Transverse colon (tissue), 4 donors: ENCODE measurements around the gene DLG2. TPM values are rescaled to one million over a fixed set of nuclear protein-coding genes. Genes with fewer than 3 reads are reported as not detected.

Experiments used
- DNase-seq: peaks from one replicate; pipeline ENCODE4 v3.0.0-alpha.2; 2019
- H3K27ac ChIP-seq, 4 donors: fragments of 200-600 bp; sonication (generic); 2 replicates each; pipeline ENCODE4 v1.5.1; 2016 to 2018; ENCODE audit warnings: inconsistent platforms in 4 of 4
- H3K27me3 ChIP-seq: fragments of 200-600 bp; sonication (generic); 2 replicates; pipeline ENCODE4 v1.5.1; 2017; ENCODE audit warnings: inconsistent platforms
- H3K36me3 ChIP-seq, 4 donors: fragments of 200-600 bp; sonication (generic); 2 replicates each; pipeline ENCODE4 v1.5.1; 2017 to 2019; ENCODE audit warnings: inconsistent platforms in 4 of 4
- H3K4me1 ChIP-seq, 4 donors: fragments of 200-600 bp; sonication (generic); 2 replicates each; pipeline ENCODE4 v1.5.1; 2017 to 2020; ENCODE audit warnings: inconsistent platforms in 4 of 4
- H3K4me3 ChIP-seq, 4 donors: fragments of 200-600 bp; sonication (generic); 1 replicate in 1 of 4; 2 replicates in 3 of 4; pipeline versions ENCODE4 v1.5.1 to v1.6.1; 2017 to 2019; ENCODE audit warnings: inconsistent platforms in 4 of 4
- H3K9me3 ChIP-seq, 2 donors: fragments of 200-600 bp; sonication (generic); 2 replicates each; pipeline ENCODE4 v1.5.1; 2017 to 2019; ENCODE audit warnings: inconsistent platforms in 2 of 2
- EP300 ChIP-seq: sonication (generic); formaldehyde crosslinking; IDR thresholded peaks from one replicate; pipeline ENCODE4 v1.6.1; 2017; ENCODE audit warnings: antibody characterized with exemption, low read depth
- POLR2A ChIP-seq: fragments of 450-650 bp; IDR thresholded peaks from one replicate; pipeline ENCODE4 v1.6.1; 2016; ENCODE audit warnings: antibody characterized with exemption, mild to moderate bottlenecking, moderate library complexity
- POLR2AphosphoS5 ChIP-seq, 3 donors: sonication (generic); formaldehyde crosslinking; IDR thresholded peaks; one replicate each; pipeline ENCODE4 v1.6.1; 2016; ENCODE audit warnings: antibody characterized with exemption in 3 of 3
- WGBS, 2 donors: methylation state at CpG; one replicate each; pipeline ENCODE4 v1.1.5; 2018; ENCODE audit warnings: low coverage in 1 of 2; 5-methylcytosine and 5-hydroxymethylcytosine counted together
- in situ Hi-C, 4 donors: fragments of 200-750 bp; cut with MboI; loops; one replicate each; pipeline versions ENCODE4 v1.15.0 to v1.15.1; 2017; ENCODE audit warnings: low sequenced_read_pairs in 3 of 4, low pct_ligation_motif_present in 1 of 4, low pct_unique_long_range_greater_than_20kb in 1 of 4
- intact Hi-C: fragments of 100-400 bp; cut with DNase I; formaldehyde crosslinking; loops from one replicate; pipeline ENCODE4 v1.15.1; 2023; ENCODE audit warnings: low total_unique reads
- total RNA-seq, 4 donors: library from RNA; depleted of rRNA; stranded (reverse); fragments of >200 nt; gene quantifications; one replicate each; pipeline ENCODE4 v1.1.0, GENCODE V29; 2016
- TF ChIP-seq, protein P1 (sequence below), 5 experiments: fragments of 200-600 bp in 3 of 5; fragments of 450-650 bp in 2 of 5; sonication (generic) in 3 of 5; IDR thresholded peaks; 1 replicate in 2 of 5; 2 replicates in 3 of 5; pipeline ENCODE4 v1.5.1; 2016 to 2017; ENCODE audit warnings: antibody characterized with exemption in 5 of 5, inconsistent platforms in 3 of 5, mild to moderate bottlenecking in 2 of 5, moderate library complexity in 1 of 5

DLG2 gene
- total RNA-seq, 4 donors from 2014 or later, result 1.9 to 28.3 (median 3.7) TPM

DNA sequence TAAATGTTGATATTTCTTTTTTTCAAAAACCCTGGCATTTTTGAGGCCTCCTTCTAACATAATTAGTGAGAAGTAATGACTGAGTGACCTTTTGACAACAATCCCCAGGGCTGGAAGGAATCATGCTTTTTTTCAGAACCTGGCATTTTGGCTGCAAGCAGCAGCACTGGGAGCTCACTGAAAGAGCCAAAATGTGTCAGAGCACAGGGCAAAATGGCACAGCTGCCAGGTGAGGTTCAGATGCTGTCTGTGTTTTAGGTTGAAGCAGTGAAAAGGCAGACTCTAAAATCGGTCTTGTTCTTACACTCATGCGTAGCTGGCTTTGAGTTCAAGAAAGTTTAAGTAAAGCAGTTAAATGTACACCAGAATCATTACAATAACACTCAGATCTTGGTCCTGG lies 1063.8 kb downstream of the DLG2 start:
- no peak overlapping the region for H3K4me3 ChIP-seq
- WGBS, 2 donors, result 83% methylated on average over 2 of the region's 2 CpGs
- intact Hi-C loops (no loop called here), in situ Hi-C loops (loop anchor here (25.0 kb wide), 2 partner anchors 726 to 1024 kb away; no protein-coding TSS in a partner anchor)
- peaks cover 0 to 5% (median 3%) of the 10 kb centered on the region in 4 donors for H3K4me1 ChIP-seq
- no peaks in the 10 kb centered on the region for H3K9me3 ChIP-seq
- no peaks in the 10 kb centered on the region for H3K36me3 ChIP-seq
- H3K27ac ChIP-seq, result no peak overlapping the region
- H3K27me3 ChIP-seq, result no peaks in the 10 kb centered on the region
- no peak for DNase-seq
- TF ChIP-seq, protein P1, sequence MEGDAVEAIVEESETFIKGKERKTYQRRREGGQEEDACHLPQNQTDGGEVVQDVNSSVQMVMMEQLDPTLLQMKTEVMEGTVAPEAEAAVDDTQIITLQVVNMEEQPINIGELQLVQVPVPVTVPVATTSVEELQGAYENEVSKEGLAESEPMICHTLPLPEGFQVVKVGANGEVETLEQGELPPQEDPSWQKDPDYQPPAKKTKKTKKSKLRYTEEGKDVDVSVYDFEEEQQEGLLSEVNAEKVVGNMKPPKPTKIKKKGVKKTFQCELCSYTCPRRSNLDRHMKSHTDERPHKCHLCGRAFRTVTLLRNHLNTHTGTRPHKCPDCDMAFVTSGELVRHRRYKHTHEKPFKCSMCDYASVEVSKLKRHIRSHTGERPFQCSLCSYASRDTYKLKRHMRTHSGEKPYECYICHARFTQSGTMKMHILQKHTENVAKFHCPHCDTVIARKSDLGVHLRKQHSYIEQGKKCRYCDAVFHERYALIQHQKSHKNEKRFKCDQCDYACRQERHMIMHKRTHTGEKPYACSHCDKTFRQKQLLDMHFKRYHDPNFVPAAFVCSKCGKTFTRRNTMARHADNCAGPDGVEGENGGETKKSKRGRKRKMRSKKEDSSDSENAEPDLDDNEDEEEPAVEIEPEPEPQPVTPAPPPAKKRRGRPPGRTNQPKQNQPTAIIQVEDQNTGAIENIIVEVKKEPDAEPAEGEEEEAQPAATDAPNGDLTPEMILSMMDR (IDR thresholded peaks at IDR 0.05), result no peak
- TF ChIP-seq POLR2AphosphoS5 (IDR thresholded peaks at IDR 0.05), result no peak
- no peak for TF ChIP-seq POLR2A
- no peak for TF ChIP-seq EP300

DNA sequence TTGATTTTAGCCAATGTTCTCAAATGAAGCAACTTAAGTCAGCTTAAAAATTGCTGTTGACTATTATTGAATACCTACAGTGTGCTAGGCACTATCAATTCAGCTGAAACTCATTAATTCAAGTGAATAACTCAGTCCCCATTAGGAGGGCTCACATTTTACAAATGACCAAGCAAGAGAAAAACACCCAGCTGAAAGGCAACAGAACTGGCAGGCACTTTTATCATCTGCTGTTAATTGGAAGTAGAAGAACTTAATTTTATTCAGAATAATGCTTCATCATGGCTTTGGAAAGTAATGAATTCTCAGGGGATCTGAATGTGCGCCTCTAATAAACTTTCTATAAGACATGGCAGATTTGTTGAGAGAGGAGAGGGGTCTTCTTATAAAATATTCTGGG lies 1066.9 kb downstream of the DLG2 start:
- no peaks in the 10 kb centered on the region for H3K27me3 ChIP-seq
- no peak overlapping the region for H3K4me3 ChIP-seq
- in situ Hi-C loops, result loop anchor here (25.0 kb wide), 2 partner anchors 723 to 1027 kb away; no protein-coding TSS in a partner anchor
- peaks cover 0 to 5% (median 3%) of the 10 kb centered on the region in 4 donors for H3K4me1 ChIP-seq
- H3K27ac ChIP-seq, result no peak overlapping the region
- TF ChIP-seq POLR2AphosphoS5 (IDR thresholded peaks at IDR 0.05), result no peak
- no peak for TF ChIP-seq POLR2A
- TF ChIP-seq EP300, result no peak
- TF ChIP-seq, protein P1 (IDR thresholded peaks at IDR 0.05), result no peak
- WGBS, 2 donors, result 95 to 100% methylated on average over 1 of the region's 1 CpG
- DNase-seq, result no peak
- H3K36me3 ChIP-seq, result no peaks in the 10 kb centered on the region
- H3K9me3 ChIP-seq, result no peaks in the 10 kb centered on the region
- intact Hi-C loops, result no loop called here

DNA sequence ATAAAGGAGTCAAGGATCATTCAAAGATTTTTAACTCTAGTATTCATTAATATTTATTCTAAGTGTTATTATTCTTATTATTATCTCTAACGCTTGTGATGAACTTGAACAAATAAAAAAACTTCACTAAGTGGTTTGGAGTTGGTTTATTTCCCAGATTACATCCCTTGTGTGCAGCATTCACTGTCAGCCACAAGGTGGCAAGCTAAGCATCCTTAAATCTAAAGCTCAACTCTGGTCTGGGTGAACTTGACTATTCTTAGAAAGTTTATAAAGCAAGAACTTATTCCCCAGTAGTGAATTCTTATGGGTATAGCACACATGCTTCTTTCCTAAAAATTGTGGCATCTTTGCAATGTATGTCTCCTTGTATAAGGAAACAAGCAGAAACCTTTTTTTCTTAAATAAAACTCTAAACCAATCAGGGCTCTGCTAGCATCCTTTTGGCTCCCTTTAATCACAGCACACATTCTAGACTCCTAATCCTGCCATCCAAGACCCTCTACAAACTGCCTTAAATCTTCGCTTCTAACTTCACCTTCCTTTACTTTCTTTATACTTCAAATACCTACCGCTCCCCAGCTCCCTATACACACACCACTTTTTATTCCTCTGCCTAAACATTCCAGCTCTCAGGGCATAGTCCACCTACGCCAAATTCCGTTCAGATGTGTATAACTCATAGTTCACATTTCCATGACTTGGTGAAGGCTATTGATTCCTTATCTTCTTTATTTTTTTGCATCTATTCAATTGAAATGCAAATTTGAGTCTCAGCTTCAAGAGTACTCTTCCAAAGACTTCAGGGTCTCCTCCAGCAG lies 1068.8 kb downstream of the DLG2 start:
- no peak overlapping the region for H3K4me3 ChIP-seq
- H3K9me3 ChIP-seq, result no peaks in the 10 kb centered on the region
- in situ Hi-C loops (loop anchor here (25.0 kb wide), 2 partner anchors 721 to 1029 kb away; no protein-coding TSS in a partner anchor), intact Hi-C loops (no loop called here)
- no peak overlapping the region for H3K27ac ChIP-seq
- TF ChIP-seq, protein P1 (IDR thresholded peaks at IDR 0.05), result peak; percentile 62 to 82 (median 77)
- TF ChIP-seq POLR2AphosphoS5 (IDR thresholded peaks at IDR 0.05) (no peak), POLR2A (no peak), EP300 (no peak)
- no peaks in the 10 kb centered on the region for H3K36me3 ChIP-seq
- no peaks in the 10 kb centered on the region for H3K4me1 ChIP-seq
- H3K27me3 ChIP-seq, result no peaks in the 10 kb centered on the region
- 27 to 39% methylated on average over 5 of the region's 5 CpGs for WGBS, 2 donors
- peak; percentile 31 for DNase-seq

DNA sequence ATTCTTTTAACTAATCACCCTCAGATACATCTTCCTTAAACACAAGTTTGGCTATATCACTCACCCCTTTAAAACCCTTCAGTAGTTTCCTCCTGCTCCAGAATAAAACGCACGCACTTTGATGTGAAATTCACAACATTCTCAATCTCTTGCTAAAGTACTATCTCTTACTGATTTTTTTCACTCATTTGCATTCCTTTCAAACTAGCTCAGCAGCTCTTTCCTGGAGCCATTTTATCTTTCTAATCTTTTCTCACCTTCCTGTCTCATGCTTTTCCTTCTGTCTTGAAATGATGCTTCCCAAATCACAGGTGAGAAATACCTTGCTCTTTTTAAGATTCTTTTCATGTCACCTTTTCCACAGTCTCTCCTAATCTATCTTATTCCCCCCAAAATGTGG lies 1074.4 kb downstream of the DLG2 start:
- Histone ChIP-seq H3K27me3 (no peaks in the 10 kb centered on the region), H3K27ac (no peak overlapping the region), H3K4me1 (no peaks in the 10 kb centered on the region), H3K9me3 (no peaks in the 10 kb centered on the region), H3K36me3 (no peaks in the 10 kb centered on the region), H3K4me3 (no peak overlapping the region)
- in situ Hi-C loops (loop anchor here (25.0 kb wide), 2 partner anchors 715 to 1035 kb away; no protein-coding TSS in a partner anchor), intact Hi-C loops (no loop called here)
- 79 to 84% methylated on average over 2 of the region's 2 CpGs for WGBS, 2 donors
- no peak for TF ChIP-seq POLR2A
- TF ChIP-seq, protein P1 (IDR thresholded peaks at IDR 0.05), result no peak
- no peak for TF ChIP-seq EP300
- no peak for TF ChIP-seq POLR2AphosphoS5 (IDR thresholded peaks at IDR 0.05)
- no peak for DNase-seq
